HEK293 (cell line): ENCODE results near the gene MAP3K6.

Source experiments
- CTCF ChIA-PET: fragments of 350-600 bp; formaldehyde crosslinking; extraction: SDS; loops from one replicate; lab custom pipeline; 2021; ENCODE audit warnings: antibody characterized with exemption; lab: Yijun Ruan, JAX
- POLR2A ChIA-PET: fragments of 300-600 bp; formaldehyde crosslinking; extraction: SDS; loops from one replicate; lab custom pipeline; 2020; ENCODE audit warnings: antibody characterized with exemption, inconsistent platforms; lab: Yijun Ruan, JAX
- H3K27ac ChIP-seq: fragments of 200-500 bp; sonication (Bioruptor generic); 2 replicates; pipeline ENCODE4 v1.5.1; 2014; ENCODE audit warnings: low read depth, low read length, control low read depth, inconsistent platforms; ENCODE audit errors: extremely low read depth
- H3K36me3 ChIP-seq, 2 experiments: fragments of 200-500 bp in 1 of 2; sonication (Bioruptor generic) in 1 of 2; 1 replicate in 1 of 2; 2 replicates in 1 of 2; pipeline ENCODE4 v1.5.1; 2014 to 2017; ENCODE audit warnings: inconsistent platforms in 2 of 2, low read length in 2 of 2; ENCODE audit not compliant: control insufficient read depth in 2 of 2, insufficient read depth in 1 of 2
- H3K4me1 ChIP-seq: fragments of 200-500 bp; sonication (Bioruptor generic); 2 replicates; pipeline ENCODE4 v1.5.1; 2014; ENCODE audit warnings: mild to moderate bottlenecking, low read length, inconsistent platforms; ENCODE audit not compliant: control insufficient read depth, insufficient read depth
- H3K4me3 ChIP-seq: 2 replicates; pipeline ENCODE4 v1.5.1; 2011; ENCODE audit warnings: low read depth, mild to moderate bottlenecking, control low read depth, low read length, moderate library complexity
- H3K9me3 ChIP-seq: fragments of 200-500 bp; sonication (Bioruptor generic); 2 replicates; pipeline ENCODE4 v1.5.1; 2014; ENCODE audit warnings: low read depth, low read length, inconsistent platforms; ENCODE audit not compliant: control insufficient read depth, insufficient read depth
- GLIS2 ChIP-seq: fragments of 450-650 bp; formaldehyde crosslinking; IDR thresholded peaks from 2 replicates; pipeline ENCODE4 v1.5.1; 2016; ENCODE audit warnings: missing biosample characterization, missing genetic modification characterization
- HOXC10 ChIP-seq: sonication (generic); formaldehyde crosslinking; IDR thresholded peaks from 2 replicates; pipeline ENCODE4 v1.8.1; 2023; ENCODE audit warnings: mild to moderate bottlenecking, missing genetic modification reagents
- HOXD13 ChIP-seq: sonication (generic); formaldehyde crosslinking; IDR thresholded peaks from 2 replicates; pipeline ENCODE4 v1.8.0; 2022; ENCODE audit warnings: missing genetic modification reagents, borderline replicate concordance
- MZF1 ChIP-seq: fragments of 450-650 bp; formaldehyde crosslinking; IDR thresholded peaks from 2 replicates; pipeline ENCODE4 v1.5.1; 2017; ENCODE audit warnings: missing biosample characterization, missing genetic modification characterization, borderline replicate concordance
- REPIN1 ChIP-seq: fragments of 450-650 bp; formaldehyde crosslinking; IDR thresholded peaks from 2 replicates; pipeline ENCODE4 v1.5.1; 2017; ENCODE audit warnings: missing biosample characterization, missing genetic modification characterization, low read depth
- SCRT1 ChIP-seq: fragments of 450-650 bp; formaldehyde crosslinking; IDR thresholded peaks from 2 replicates; pipeline ENCODE4 v1.5.1; 2016; ENCODE audit warnings: missing biosample characterization, missing genetic modification characterization, borderline replicate concordance
- ZFHX2 ChIP-seq: fragments of 450-650 bp; formaldehyde crosslinking; conservative IDR thresholded peaks from 2 replicates; pipeline ENCODE4 v1.5.1; 2016; ENCODE audit warnings: missing biosample characterization, missing genetic modification characterization
- ZNF184 ChIP-seq: fragments of 450-650 bp; IDR thresholded peaks from 2 replicates; pipeline ENCODE4 v1.5.1; 2018; ENCODE audit warnings: missing biosample characterization, mild to moderate bottlenecking, missing genetic modification characterization
- ZNF19 ChIP-seq: fragments of 450-650 bp; formaldehyde crosslinking; IDR thresholded peaks from 2 replicates; pipeline ENCODE4; 2016; ENCODE audit warnings: missing biosample characterization, missing genetic modification characterization, low read depth
- ZNF248 ChIP-seq: fragments of 450-650 bp; formaldehyde crosslinking; IDR thresholded peaks from 2 replicates; pipeline ENCODE4 v1.5.1; 2017; ENCODE audit warnings: missing biosample characterization, missing genetic modification characterization
- ZNF311 ChIP-seq: fragments of 450-650 bp; formaldehyde crosslinking; IDR thresholded peaks from 2 replicates; pipeline ENCODE4 v1.5.1; 2017; ENCODE audit warnings: missing biosample characterization, missing genetic modification characterization, borderline replicate concordance
- ZNF324 ChIP-seq: fragments of 450-650 bp; formaldehyde crosslinking; IDR thresholded peaks from 2 replicates; pipeline ENCODE4 v1.5.1; 2016; ENCODE audit warnings: missing biosample characterization, missing genetic modification characterization
- ZNF510 ChIP-seq: fragments of 450-650 bp; formaldehyde crosslinking; IDR thresholded peaks from 2 replicates; pipeline ENCODE4 v1.5.1; 2018; ENCODE audit warnings: mild to moderate bottlenecking, missing genetic modification characterization, missing biosample characterization; ENCODE audit not compliant: insufficient replicate concordance
- ZNF558 ChIP-seq: fragments of 450-650 bp; formaldehyde crosslinking; IDR thresholded peaks from 2 replicates; pipeline ENCODE4 v1.5.1; 2016; ENCODE audit warnings: missing biosample characterization, missing genetic modification characterization
- ZNF571 ChIP-seq: fragments of 450-650 bp; formaldehyde crosslinking; IDR thresholded peaks from 2 replicates; pipeline ENCODE4 v1.5.0; 2017; ENCODE audit warnings: missing biosample characterization, missing genetic modification characterization
- ZNF600 ChIP-seq: fragments of 450-650 bp; formaldehyde crosslinking; IDR thresholded peaks from 2 replicates; pipeline ENCODE4 v1.5.1; 2016; ENCODE audit warnings: missing biosample characterization, missing genetic modification characterization
- ZNF624 ChIP-seq: fragments of 450-650 bp; formaldehyde crosslinking; IDR thresholded peaks from 2 replicates; pipeline ENCODE4 v1.5.1; 2017; ENCODE audit warnings: missing biosample characterization, missing genetic modification characterization
- ZNF660 ChIP-seq: fragments of 450-650 bp; IDR thresholded peaks from 2 replicates; pipeline ENCODE4 v1.5.1; 2018; ENCODE audit warnings: missing biosample characterization, mild to moderate bottlenecking, missing genetic modification characterization
- ZNF777 ChIP-seq: fragments of 450-650 bp; formaldehyde crosslinking; IDR thresholded peaks from 2 replicates; pipeline ENCODE4 v1.5.1; 2017; ENCODE audit warnings: missing biosample characterization, missing genetic modification characterization, borderline replicate concordance
- ZNF792 ChIP-seq: fragments of 450-650 bp; formaldehyde crosslinking; IDR thresholded peaks from 2 replicates; pipeline ENCODE4 v1.5.1; 2016; ENCODE audit warnings: missing biosample characterization, missing genetic modification characterization
- ZSCAN30 ChIP-seq: fragments of 450-650 bp; IDR thresholded peaks from 2 replicates; pipeline ENCODE4 v1.5.1; 2018; ENCODE audit warnings: missing biosample characterization, mild to moderate bottlenecking, missing genetic modification characterization, moderate library complexity
- ZXDB ChIP-seq: fragments of 450-650 bp; formaldehyde crosslinking; IDR thresholded peaks from 2 replicates; pipeline ENCODE4 v1.5.1; 2016; ENCODE audit warnings: missing biosample characterization, missing genetic modification characterization
- TF ChIP-seq, protein P1 (sequence below): fragments of 450-650 bp; formaldehyde crosslinking; IDR thresholded peaks from 2 replicates; pipeline ENCODE4 v1.5.1; 2017; ENCODE audit warnings: missing biosample characterization, missing genetic modification characterization
- TF ChIP-seq, protein P2 (sequence below): fragments of 450-650 bp; formaldehyde crosslinking; IDR thresholded peaks from 2 replicates; pipeline ENCODE4 v1.5.1; 2016; ENCODE audit warnings: missing biosample characterization, missing genetic modification characterization

MAP3K6 gene

DNA sequence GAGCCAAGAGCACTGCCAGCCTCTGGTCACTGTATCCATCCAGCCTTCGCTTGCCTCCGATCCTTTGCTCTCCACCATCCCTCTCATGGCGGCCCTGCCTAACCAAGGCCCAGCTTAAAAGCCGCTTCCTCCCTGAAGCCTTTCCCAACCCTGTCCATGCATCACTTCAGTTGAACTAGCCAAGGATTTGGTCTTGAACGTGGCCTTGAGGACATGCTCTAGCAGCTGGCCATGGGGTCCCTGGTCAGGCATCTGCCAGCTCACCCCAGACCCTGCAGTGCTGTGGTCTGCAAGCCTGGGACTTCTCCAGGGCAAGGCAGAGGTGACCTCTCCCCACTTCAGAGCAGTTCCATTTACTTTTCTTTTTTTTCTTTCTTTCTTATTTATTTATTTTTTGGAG lies 30.0 kb downstream of the MAP3K6 start:
- POLR2A ChIA-PET, result no interaction called here
- Histone ChIP-seq H3K36me3 (peaks cover 6 to 56% of the 10 kb centered on the region in 2 experiments; a peak in 1 of 3 replicates), H3K4me3 (no peak overlapping the region), H3K9me3 (no peaks in the 10 kb centered on the region), H3K4me1 (no peaks in the 10 kb centered on the region), H3K27ac (no peak overlapping the region)
- no peak for TF ChIP-seq ZFHX2
- TF ChIP-seq REPIN1, result no peak
- no peak for TF ChIP-seq ZNF19 (tag by site-specific recombination)
- no peak for TF ChIP-seq ZNF510 (tag by site-specific recombination)
- no peak for TF ChIP-seq ZXDB (tag by site-specific recombination)
- no peak for TF ChIP-seq ZNF777 (tag by site-specific recombination)
- TF ChIP-seq ZNF324, result no peak
- TF ChIP-seq ZNF311 (tag by site-specific recombination), result no peak
- no peak for TF ChIP-seq ZNF571 (tag by site-specific recombination)
- TF ChIP-seq HOXD13, result no peak
- no peak for TF ChIP-seq ZNF558
- TF ChIP-seq ZNF600 (tag by site-specific recombination), result no peak
- TF ChIP-seq ZNF792 (tag by site-specific recombination), result no peak
- no peak for TF ChIP-seq SCRT1
- TF ChIP-seq ZNF660 (tag by site-specific recombination), result no peak
- TF ChIP-seq ZNF248 (tag by site-specific recombination), result no peak
- TF ChIP-seq ZSCAN30, result no peak
- TF ChIP-seq MZF1 (tag by site-specific recombination), result no peak
- TF ChIP-seq ZNF184, result no peak
- TF ChIP-seq, protein P1, sequence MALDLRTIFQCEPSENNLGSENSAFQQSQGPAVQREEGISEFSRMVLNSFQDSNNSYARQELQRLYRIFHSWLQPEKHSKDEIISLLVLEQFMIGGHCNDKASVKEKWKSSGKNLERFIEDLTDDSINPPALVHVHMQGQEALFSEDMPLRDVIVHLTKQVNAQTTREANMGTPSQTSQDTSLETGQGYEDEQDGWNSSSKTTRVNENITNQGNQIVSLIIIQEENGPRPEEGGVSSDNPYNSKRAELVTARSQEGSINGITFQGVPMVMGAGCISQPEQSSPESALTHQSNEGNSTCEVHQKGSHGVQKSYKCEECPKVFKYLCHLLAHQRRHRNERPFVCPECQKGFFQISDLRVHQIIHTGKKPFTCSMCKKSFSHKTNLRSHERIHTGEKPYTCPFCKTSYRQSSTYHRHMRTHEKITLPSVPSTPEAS (tag by site-specific recombination), result no peak
- CTCF ChIA-PET, result interaction anchor here (0.6 to 0.8 kb wide), 3 partner anchors 12 to 124 kb away, joined by 3 to 5 read pairs (median 3); no protein-coding TSS in a partner anchor

DNA sequence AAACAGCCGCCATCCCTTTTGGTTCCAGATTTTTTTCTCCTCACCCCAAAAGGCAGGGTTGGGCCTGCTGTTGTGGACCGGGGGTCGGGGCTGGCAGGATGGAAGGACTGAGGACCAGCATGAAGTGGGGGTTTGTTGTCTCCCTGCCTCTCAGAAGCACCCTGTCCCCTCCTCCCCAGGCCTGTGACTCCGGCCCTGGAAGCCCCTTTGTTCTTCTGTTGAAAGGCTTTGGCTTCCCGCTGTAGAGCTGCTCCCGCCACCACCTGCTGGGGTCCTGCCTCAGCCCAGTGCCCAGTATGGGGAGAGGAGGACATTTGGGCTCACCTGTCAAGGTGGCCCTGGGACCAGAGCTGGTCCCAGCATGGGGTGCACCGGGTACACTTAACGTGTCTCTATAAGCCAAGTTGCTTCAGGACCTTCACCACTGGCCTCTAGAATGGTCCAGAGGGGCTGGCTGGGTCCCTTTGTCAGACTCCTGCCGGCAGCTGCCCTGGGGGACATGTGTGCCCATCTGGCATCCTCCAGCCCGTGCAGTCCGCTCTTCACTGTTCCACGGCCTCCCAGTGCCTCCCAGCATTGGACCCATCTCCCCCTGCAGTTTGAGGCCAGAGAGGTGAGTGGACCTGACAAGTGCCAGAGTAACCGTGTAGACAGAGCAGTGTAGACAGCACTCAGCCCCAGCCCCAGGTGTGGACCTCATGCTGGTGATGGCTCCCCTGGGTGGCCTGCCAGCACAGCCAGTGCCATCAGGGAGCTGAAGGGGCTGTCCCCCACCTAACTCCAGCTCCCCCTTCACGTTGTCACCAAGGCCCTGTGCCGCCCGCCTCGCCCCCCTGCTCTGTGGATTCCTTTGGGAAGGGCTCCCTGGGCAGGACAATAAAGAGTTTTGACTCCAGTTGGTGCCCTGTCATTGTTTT lies 31.0 kb downstream of the MAP3K6 start:
- H3K9me3 ChIP-seq, result no peaks in the 10 kb centered on the region
- CTCF ChIA-PET, result interaction anchor here (0.8 kb wide), 2 partner anchors 11 to 22 kb away, joined by 3 to 5 read pairs; no protein-coding TSS in a partner anchor
- no peaks in the 10 kb centered on the region for H3K4me1 ChIP-seq
- POLR2A ChIA-PET, result no interaction called here
- H3K4me3 ChIP-seq, result no peak overlapping the region
- TF ChIP-seq ZNF624, result no peak
- TF ChIP-seq, all 188 proteins: peak for 0
- Histone ChIP-seq H3K27ac (no peak overlapping the region), H3K36me3 (peaks cover 6 to 66% of the 10 kb centered on the region in 2 experiments; a peak in 1 of 3 replicates)

DNA sequence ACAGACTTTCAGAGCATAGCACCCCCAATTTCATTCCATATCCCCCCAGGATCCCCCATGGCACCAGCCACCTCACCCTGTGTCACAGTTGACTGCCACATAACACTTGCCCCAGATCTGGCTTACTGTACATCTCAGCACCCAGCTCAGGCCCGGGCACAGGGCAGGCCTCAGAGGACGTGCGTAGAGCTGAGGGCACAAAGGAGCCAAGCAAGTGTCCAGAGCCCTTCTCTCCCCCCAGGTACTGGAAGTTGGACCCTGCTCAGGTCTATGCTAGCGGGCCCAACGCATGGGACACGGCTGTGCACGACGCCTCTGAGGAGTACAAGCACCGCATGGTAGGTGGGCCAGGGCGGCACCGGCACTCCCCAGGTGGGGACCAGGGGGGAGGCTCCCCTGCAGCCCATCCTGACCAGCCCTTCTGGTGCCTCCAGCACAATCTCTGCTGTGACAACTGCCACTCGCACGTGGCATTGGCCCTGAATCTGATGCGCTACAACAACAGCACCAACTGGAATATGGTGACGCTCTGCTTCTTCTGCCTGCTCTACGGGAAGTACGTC lies 33.0 kb downstream of the MAP3K6 start:
- no peak overlapping the region for H3K4me3 ChIP-seq
- ChIA-PET CTCF (interaction anchor here (0.9 to 4.0 kb wide), 15 partner anchors 8 to 61 kb away, joined by 3 to 39 read pairs (median 14); partner anchors contain the start of genes MAP3K6, SYTL1 and TMEM222), POLR2A (interaction anchor here (1.5 kb wide), 1 partner anchor 15 kb away, joined by 3 read pairs; no protein-coding TSS in a partner anchor)
- H3K27ac ChIP-seq, result no peak overlapping the region
- H3K9me3 ChIP-seq, result no peaks in the 10 kb centered on the region
- H3K4me1 ChIP-seq, result no peaks in the 10 kb centered on the region
- no peak for TF ChIP-seq REPIN1
- peak; percentile 51; the same call in 1 of the 2 replicates for TF ChIP-seq GLIS2 (tag by site-specific recombination)
- no peak for TF ChIP-seq HOXC10
- no peak for TF ChIP-seq ZNF792 (tag by site-specific recombination)
- TF ChIP-seq, protein P2, sequence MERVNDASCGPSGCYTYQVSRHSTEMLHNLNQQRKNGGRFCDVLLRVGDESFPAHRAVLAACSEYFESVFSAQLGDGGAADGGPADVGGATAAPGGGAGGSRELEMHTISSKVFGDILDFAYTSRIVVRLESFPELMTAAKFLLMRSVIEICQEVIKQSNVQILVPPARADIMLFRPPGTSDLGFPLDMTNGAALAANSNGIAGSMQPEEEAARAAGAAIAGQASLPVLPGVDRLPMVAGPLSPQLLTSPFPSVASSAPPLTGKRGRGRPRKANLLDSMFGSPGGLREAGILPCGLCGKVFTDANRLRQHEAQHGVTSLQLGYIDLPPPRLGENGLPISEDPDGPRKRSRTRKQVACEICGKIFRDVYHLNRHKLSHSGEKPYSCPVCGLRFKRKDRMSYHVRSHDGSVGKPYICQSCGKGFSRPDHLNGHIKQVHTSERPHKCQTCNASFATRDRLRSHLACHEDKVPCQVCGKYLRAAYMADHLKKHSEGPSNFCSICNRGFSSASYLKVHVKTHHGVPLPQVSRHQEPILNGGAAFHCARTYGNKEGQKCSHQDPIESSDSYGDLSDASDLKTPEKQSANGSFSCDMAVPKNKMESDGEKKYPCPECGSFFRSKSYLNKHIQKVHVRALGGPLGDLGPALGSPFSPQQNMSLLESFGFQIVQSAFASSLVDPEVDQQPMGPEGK (tag by site-specific recombination), result no peak
- peaks cover 6 to 78% of the 10 kb centered on the region in 2 experiments; a peak in 1 of 3 replicates for H3K36me3 ChIP-seq
